Glomerular visceral epithelial cell (primary cell): ENCODE measurements around the gene SLCO2B1.

Source experiments
- DNase-seq: peaks from one replicate; pipeline ENCODE4 v3.0.0-alpha.2; 2016; ENCODE audit errors: extremely low spot score

SLCO2B1 gene

DNA sequence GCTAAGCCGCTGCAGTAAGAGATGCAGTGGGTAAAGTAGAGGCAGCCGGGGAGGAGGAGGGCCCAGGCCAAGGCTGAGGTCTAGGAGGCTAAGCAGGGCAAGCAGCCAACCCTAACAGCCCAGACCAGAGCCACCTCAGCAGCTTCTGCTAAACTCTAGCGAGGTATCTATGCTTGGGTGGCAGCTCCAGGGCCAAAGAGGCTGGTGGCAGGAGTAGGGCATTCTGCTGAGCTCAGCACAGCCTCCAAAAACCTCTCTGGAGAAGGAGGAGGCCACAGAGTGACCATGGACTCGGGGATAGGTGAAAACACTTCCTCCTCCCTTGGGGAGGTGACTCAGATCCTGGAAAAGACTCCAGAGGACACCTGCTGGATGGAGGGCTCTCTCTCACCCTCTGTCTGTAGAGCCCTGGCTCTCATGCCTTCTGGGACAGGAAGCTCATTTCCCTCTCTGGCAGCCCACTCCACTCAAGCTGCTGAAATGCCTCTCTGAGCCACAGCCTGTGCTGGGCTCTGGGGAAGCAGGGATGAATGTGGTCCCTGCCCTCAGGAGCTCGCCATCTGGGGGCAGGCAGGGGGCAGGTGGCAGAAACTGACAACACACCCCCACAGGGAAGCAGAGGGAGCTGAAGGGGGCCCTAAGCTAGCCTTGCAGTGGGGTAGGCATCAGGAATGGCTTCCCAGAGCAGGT, 73.2 kb downstream of the SLCO2B1 start:
- peak; percentile 17 for DNase-seq

DNA sequence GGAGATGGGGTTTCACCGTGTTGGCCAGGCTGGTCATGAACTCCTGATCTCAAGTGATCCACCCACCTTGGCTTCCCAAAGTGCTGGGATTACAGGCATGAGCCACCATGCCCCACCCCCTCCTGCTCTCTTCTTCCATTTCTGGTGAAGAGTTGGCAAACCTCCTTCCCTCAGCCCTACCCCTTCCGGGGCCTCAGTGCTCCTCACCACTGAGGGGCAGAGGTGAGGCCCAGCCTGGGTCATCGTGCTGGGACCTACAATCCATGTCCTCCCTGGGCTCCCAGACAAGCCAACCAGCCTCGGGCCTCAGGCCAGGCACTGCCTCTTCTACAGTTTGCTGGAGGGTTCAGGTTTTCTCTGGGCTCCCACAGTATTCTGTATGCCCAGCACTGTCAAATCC, 74.9 kb downstream of the SLCO2B1 start:
- no peak for DNase-seq

DNA sequence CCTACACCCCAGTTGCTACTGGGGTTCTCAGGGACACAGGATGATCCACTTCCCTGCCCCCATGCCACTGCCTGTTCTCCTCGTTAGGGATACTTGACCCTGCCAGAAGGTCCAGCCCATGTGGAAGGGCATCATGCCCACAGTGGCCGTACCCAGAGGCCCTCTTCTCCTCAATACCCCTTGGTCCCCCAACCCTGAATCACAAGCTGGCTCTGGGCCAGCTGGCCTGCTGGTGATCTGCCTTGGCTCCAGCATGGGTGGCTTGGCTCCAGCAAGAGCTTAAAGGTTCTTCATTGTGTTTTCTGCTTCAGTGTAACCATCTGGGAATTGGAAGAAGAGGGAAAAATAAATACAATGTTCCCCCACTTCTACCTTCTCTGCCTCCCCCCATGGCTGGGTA, 78.6 kb downstream of the SLCO2B1 start:
- no peak for DNase-seq

DNA sequence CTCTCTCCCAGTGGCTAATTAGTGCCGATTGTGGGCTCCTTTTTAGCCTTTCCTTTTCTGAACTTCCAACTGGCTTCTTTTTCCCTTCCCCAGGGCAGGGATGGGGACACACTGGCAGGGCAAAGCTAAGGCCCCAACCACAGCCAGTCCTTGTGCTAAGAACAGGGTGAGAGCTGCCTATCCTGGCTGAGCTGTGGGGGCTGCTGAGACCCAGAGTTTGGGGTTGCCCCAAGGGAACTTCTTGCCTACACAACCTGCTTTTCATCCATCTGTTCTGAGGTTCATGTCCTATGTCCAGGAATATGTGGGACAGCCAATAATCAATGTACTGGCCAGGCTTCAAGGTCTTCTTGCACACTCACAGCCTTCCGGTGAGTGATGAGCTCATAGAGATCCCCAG, 79.7 kb downstream of the SLCO2B1 start:
- no peak for DNase-seq

DNA sequence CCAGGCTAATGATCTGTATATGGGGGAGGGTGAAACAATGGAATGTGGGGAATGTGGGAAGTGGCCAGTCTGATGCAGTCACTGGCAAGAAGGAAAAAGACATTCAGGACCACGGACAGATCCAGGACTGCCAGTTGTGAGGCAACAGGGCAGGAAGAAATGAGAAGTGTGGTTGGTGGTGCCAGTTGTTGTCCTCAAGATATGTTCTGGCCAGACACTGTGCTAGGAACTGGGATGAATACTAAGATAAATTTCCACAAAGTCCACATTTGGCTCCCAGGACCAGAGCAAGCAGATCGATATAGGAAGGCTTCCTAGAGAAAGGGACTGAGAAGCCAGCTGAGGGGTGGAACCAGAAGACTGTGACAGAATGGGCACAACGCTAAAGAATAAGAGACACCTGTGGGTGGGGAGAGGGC, 82.9 kb downstream of the SLCO2B1 start:
- peak; percentile 50 for DNase-seq

DNA sequence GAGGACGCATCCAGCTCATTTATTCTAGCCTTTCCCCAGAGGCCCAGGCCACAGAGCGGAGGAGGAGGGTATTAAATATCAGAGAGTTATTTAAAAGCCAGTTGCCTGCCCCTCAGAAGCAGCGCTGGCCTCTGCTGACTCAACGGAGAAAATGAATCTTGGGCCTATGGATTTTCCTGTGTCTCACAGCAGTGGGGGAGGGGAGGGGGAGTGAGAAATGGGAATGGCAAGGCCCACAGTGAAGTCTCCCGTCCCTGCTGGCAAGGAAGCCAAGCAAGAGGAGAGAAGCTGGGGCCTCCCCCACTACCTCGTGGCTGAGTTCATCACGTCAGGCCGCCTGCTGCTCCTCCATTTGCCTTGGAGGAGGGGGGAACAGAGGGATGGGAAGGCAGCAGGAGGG, 85.2 kb downstream of the SLCO2B1 start:
- no peak for DNase-seq

DNA sequence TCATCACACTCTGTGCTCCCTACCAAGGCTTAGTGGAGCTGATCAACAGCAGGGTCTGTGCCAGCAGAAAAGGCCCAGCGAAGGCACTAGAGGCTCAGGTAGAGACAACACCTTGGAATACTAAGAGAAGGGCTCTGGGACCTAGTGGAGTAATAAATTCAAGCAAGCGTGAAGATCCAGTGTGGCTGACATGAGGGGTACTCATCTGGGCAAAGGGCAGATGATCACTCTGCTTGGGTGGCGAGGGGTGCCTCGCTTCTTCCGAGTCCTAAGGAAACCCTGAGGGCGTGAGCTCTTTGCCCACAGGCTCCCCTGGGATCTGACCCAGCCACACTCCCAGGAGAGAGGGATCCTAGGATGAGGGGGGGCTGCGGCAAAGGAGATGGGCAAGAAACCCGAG, 86.1 kb downstream of the SLCO2B1 start:
- DNase-seq: no peak

DNA sequence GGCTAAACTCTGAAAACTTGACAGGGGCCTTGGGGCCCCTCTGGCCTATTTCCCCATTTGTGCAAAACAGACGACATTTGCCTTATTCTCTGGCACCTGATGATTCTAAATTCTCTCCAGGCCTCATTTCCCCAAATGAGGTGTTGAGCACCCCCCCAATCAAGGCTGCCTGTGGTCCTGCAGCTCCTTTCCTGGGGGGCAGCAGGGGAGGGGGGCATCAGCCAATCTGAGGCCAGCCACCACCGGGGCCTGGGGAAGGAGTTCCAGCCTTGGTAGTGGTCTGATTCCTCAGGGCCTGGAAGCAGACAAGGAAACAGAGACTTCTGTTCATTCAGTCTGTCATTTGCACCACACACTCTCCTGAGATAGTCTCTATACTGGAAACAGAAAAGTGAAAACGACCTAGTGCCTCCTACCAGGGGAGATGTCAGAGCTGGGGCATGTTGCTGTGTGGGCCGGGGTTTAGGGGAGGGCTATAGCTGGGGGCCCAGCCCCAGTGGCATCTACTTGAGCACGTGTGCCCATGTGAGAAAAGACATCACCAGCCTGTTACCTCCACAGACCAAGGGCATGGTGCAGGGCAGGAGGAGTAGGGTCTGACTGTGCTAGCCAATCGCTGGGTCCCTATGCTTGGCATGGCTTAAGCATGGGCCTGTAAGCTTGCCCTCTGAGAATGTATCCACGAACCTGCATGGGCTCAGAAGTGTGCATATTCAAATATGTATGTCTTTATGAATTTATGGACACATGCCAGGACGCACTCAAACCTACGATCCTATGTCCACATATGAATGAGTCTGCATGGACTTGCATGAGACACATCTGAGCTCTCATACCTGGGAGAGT, 87.9 kb downstream of the SLCO2B1 start:
- no peak for DNase-seq

DNA sequence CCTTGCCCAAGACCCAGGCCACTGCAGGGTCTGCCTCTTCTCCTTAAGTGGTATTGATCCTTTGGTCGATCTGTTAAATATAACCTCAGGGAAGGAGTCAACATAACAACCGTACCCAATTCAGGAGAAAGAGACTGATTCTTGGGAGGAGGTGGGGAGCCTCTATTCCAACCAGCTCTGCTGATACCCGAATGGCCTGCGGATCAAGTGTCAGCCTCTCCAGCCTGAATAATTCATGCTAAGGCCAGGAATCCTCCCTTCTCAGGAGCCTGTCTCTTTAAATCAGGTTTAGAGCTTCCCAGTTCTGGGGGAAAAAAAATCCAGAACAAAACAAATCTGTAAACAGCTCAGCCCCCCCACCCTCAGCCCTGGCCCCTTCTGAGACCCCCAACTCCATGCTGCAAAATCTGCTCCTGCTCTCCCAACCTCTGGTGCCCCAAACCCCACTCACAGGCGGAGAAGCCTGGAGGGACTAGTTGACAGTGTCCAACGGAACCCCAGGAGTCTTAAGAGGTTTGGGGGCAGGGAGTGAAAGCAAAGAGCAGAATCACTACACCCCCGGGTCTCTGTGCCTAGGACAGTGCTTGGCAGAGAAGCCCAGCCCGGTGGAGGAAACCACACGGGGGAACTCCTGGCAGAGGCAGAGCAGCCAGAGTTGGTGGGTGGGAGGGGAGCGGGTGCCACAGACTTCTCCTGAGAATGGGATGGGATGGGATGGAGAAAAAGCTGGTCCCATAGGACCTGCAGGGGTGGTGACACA, 88.8 kb downstream of the SLCO2B1 start:
- no peak for DNase-seq

DNA sequence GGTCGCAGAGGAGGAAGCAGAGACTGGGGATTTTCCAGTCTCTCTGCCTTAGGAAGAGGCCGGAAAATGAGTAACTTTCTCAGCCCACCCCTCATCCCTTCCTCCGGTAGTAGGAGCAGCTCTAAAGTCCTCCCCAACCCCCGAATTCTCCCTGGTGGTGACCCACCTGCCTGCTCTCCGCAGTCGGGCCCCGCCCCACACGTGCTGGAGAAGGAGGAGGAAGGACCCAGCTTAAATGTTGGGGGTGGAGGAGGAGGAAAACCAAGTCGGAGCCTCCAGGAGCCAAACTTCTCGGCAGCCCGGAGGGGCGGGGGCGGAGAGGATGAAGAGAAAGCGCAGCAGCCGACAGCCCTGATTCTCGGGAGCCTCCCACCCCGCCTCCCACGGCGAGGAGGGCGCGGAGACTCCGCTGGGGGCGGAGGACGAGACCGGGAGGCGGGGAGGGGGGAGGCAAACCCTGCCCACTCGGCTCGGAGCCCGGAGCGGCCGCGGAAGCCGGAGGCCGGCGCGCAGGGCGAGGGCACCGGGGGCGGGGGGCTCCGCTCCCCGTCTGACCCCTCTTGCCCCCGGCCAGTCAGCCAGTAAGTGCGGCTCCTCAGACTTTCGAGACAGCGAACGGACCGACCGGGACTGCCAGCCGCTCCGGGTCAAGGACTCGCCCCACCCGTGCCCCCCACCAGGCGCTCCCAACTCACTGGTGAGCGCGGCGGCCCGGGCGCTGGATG, 89.6 kb downstream of the SLCO2B1 start, which contains the start of gene TPBGL:
TPBGL (plus strand) TSS at position 464 of the 725 bp plus-strand sequence. CDS start 276 bp downstream, outside the sequence.
- DNase-seq: no peak

DNA sequence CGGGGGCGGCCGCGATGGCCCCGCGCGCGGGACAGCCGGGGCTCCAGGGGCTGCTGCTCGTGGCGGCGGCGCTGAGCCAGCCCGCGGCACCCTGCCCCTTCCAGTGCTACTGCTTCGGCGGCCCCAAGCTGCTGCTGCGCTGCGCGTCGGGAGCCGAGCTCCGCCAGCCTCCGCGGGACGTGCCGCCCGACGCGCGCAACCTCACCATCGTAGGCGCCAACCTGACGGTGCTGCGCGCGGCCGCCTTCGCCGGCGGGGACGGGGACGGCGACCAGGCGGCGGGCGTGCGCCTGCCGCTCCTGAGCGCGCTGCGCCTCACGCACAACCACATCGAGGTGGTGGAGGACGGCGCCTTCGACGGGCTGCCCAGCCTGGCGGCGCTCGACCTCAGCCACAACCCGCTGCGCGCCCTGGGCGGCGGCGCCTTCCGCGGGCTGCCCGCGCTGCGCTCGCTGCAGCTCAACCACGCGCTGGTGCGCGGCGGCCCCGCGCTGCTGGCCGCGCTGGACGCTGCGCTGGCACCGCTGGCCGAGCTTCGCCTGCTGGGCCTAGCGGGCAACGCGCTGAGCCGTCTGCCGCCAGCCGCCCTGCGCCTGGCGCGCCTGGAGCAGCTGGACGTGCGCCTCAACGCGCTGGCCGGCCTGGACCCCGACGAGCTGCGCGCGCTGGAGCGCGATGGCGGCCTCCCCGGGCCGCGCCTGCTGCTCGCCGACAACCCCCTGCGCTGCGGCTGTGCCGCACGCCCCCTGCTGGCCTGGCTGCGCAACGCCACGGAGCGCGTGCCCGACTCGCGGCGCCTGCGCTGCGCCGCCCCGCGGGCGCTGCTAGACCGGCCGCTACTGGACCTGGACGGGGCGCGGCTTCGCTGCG, 90.4 kb downstream of the SLCO2B1 start:
- DNase-seq: peak; percentile 84

DNA sequence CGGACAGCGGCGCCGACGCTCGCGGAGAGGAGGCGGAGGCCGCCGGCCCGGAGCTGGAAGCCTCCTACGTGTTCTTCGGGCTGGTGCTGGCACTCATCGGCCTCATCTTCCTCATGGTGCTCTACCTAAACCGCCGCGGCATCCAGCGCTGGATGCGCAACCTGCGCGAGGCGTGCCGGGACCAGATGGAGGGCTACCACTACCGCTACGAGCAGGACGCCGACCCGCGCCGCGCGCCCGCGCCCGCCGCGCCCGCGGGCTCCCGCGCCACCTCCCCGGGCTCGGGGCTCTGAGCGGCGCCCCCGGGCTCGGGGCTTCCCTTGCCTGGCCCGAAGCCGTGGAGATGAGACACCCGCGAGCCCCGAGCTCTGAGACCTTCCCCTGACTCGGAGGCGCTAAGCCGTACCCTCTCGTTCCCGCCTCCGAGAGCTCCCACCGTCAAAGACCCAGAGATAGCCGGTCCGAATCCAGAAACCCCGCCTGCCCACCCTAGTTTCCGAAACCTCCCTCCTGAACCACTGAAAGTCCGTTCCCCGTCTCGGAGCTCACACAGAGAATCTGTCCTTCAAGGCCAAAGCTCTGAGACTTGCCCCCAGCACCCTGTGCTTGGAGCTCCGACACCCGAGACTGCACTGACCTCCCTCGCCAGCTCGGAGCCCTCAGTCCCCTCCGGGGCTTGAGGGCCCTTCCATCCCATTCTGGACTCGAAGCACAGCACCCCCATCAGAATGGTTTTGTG, 91.2 kb downstream of the SLCO2B1 start:
- no peak for DNase-seq

DNA sequence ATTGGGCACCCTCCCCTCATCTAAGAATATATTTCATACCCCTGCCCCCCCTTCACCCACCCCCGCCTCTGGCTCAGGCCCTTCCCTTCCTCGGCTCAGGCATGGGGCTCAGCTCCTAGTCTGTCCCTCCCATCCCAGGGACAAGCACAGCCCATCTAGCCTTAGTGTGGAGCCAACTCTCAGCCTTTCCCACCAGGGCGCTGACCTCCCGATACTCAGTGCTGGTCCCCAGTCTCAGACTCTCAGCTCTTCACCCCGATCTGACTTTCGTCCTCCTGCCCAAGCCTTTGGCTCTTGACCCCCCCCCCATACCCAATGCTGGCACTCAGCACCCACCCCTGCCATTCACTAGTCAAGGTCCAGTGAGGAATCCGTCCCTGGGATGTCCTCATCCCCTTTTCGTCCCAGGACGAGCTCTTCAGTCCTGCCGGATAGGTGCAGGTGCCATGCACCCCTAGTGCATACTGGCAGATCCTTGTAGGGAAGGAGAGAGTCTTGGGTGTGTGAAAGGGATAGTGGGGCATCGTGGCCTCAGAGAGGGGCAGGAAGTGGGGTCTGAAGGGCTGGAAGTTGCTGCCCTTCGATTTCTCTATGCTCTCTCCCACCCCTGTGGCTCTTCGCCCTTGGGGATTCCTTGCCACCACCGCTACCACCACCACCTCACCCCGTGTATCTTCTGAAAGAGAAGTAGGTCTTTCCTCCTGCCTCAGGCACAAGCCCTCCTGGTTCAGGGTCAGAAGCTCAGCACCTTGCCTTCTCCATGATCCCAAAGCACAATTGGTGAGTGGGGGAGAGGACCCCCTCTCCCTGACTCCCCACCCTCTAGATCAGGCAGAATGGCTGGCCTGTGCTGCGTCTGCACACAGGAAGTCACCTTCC, 92.1 kb downstream of the SLCO2B1 start:
- DNase-seq: no peak

DNA sequence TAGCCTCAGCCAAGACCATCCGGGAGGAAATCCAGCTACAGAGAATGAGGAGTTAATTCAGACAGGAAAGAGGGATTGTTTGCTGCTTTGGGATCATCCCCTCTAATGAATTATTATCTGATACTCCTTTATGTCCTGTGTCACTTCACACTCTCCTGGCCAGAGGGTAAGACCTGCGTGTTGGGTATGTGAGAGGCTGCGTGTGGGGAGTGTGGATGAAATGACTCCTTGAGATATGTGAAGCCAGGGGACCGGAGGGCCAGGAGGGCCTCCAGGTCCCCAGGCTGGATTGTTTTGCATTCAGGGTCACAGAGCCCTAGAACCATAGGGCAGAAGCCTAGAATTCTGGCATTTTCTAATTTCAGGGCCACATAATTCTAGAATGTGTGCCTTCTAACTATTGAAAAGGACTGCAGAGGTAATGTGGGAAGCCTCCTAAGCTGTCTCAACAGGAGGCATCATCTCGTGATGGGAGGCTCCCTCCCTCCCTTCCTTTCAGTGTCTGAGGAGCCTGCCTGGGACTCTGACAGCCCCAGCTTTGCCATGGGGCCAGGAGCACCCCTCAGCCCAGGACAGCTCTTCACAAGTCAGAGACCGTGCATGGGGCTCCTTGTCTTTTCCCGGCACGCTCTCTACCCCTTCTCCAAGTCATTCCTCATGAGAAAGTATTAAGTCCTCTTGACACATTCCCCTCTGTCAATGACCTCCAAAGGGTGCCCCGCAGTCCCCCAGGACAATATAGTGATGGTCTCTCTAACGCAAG, 93.3 kb downstream of the SLCO2B1 start:
- DNase-seq: no peak

DNA sequence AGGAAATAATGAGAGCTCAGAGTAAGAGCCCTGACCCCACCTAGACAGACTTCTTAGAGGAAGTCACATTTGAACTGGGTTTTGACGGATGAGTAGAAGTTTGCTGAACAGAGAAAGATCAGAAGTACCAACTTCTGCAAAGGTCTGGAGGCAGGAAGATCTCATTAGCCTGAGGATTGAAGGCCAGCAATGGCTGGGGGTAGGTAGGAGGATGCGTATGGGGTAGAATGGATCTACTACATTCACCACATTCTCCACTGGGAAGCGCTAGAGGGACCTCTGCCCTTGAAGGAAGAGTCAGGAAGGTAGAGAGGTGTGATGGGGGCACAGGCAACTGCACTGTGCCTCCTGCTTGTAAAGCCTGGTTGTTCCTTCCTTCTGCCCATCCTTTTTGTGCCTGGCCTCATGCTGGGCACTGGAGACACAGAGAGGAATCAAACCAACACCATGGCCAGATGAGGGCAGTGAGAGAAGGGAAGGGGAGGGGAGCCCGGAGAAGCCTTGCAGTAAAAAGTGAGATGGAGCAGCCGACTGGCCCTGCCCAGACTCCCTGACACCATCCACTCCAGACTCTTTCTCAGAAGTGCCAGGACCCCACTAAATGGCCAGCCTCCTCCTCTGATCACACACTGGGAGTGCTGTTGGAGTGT, 94.6 kb downstream of the SLCO2B1 start:
- no peak for DNase-seq

DNA sequence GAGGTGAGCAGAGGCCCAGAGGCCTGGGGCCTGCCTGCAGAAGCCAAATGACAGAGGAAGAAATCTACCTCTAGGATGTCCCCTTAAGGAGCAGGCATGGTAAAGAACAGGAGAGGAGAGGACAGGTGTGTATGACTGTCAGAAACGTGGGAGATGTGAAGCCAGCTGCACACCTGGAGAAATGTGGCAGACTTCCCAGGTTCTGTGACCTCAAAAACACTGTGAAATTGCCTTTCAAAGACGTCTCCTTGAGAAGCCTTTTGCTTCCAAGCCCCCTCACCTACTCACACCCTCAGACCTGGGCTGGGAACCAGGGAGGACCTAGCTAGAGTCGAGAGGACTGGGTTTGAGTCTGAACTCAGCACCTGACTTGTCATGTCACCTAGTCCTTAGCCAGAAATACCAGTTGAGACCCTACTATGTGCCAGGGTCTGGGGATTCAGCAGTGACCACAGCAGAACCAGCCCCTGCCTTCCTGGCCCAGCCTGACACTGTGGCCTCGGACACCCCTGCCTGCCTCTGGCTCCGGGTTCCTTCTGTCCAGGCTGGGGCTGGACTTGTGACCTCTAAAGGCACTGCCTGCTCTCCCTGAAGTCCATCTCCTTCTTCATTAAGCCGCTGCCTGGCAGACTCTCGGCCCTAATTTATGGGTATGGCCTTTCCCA, 95.2 kb downstream of the SLCO2B1 start:
- no peak for DNase-seq

DNA sequence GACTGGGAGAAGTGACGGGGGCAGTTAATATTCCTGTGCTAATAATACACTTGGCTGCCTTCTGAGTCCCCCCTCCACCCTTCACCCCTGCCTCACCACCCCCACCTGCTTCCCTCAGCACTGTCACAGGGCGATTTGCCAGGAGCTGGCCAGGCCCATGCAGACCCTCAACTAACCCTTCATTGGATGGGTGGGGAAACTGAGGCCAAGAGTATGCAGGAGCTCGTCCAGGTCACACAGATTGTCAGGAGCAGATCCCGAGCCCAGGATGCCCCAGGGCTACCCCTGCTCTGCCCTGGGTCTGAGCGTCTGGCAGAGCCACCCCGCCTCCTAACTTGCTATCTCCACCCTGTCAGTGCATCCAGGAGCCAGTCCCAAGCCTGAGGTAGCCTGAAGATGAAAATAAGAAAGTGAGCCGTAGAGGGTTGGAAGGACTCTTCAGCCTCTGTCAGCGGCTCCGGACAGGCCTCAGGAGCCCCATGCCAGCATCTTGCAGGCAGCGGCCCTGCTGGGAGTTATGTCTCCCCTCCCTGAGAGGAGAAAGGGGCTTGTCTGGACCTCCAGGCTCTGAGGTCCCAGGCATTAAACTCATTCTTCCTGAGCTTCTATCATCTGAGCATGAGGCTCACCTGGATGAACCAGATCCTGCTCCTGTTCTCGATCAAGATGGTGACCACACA, 95.9 kb downstream of the SLCO2B1 start:
- no peak for DNase-seq
